Testis (tissue), 2 donors: Measurements from ENCODE around the gene PSTPIP2.

Source experiments
- POLR2A ChIP-seq: fragments of 450-650 bp; IDR thresholded peaks from one replicate; pipeline ENCODE4 v1.6.1; 2017; ENCODE audit warnings: antibody characterized with exemption, mild to moderate bottlenecking, moderate library complexity
- TF ChIP-seq, protein P1 (sequence below), 3 experiments: fragments of 450-650 bp in 2 of 3; fragments of 200-600 bp in 1 of 3; sonication (generic) in 1 of 3; IDR thresholded peaks; one replicate each; pipeline ENCODE4 v1.5.1; 2016 to 2019; ENCODE audit warnings: antibody characterized with exemption in 3 of 3, mild to moderate bottlenecking in 2 of 3, moderate library complexity in 1 of 3

GRCh38 chr18:46019936-46020335 lies 52.1 kb downstream of the PSTPIP2 start:
- no peak for TF ChIP-seq POLR2A
- TF ChIP-seq, protein P1, sequence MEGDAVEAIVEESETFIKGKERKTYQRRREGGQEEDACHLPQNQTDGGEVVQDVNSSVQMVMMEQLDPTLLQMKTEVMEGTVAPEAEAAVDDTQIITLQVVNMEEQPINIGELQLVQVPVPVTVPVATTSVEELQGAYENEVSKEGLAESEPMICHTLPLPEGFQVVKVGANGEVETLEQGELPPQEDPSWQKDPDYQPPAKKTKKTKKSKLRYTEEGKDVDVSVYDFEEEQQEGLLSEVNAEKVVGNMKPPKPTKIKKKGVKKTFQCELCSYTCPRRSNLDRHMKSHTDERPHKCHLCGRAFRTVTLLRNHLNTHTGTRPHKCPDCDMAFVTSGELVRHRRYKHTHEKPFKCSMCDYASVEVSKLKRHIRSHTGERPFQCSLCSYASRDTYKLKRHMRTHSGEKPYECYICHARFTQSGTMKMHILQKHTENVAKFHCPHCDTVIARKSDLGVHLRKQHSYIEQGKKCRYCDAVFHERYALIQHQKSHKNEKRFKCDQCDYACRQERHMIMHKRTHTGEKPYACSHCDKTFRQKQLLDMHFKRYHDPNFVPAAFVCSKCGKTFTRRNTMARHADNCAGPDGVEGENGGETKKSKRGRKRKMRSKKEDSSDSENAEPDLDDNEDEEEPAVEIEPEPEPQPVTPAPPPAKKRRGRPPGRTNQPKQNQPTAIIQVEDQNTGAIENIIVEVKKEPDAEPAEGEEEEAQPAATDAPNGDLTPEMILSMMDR (IDR thresholded peaks at IDR 0.05), result no peak
